GM19025 (cell line): ENCODE measurements around the gene TPD52L2.
A peak's percentile ranks its signal among the peaks of the same experiment; 100 is the strongest.
"Not testable (repeated sequence)": the region's sequence is repeated elsewhere in the genome, so short reads cannot be mapped to it uniquely, and the experiment has no call there.

Source experiments
- ATAC-seq: cut with Tn5 transposase; IDR thresholded peaks from one replicate; pipeline ENCODE4 v1.9.1; 2021; ENCODE audit warnings: mild to moderate bottlenecking, low read depth, moderate library complexity; ENCODE audit not compliant: unreplicated experiment

Gene TPD52L2

GRCh38 chr20:63854766-63855362 lies 10.2 kb upstream of the TPD52L2 start:
- ATAC-seq, result no peak

DNA sequence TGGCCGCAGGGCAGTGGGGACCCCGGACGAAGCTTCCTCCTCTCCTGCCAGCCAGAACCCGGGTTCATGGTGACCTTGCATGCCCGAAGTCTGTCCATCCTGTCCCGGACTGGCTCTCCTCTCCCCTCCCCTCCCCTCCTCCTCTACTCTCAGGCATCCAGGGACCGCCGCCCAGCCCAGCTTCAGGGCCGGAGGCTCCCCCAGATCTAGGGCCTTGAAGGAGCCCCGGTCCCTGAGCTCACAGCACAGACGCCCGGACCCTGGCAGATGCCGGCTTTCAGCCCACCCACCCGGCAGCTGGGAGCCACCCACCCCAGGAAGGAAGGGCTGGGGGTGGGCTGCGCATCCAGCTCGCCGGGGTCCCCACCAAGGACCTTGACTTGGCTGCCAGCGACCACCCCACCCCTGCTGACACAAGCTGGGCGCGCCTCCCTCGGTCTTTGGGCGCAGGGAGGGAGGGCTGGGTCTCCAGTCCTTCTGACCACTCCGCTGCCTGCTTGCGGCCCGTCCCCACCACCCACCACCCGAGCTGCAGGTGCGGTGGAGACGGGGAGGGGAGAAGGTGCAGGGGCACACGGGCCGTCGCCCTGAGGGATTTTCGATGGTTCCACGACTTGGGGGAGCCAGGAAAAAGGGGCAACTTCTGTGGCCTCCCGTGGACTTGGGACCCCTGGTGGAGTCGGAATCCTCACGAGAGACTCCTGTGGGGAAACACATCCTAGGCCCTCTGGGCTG lies 9.5 kb upstream of the TPD52L2 start:
- no peak for ATAC-seq

- no peak for ATAC-seq
These were observed 9.0 kb upstream of the TPD52L2 start for GRCh38 chr20:63856098-63856511.

DNA sequence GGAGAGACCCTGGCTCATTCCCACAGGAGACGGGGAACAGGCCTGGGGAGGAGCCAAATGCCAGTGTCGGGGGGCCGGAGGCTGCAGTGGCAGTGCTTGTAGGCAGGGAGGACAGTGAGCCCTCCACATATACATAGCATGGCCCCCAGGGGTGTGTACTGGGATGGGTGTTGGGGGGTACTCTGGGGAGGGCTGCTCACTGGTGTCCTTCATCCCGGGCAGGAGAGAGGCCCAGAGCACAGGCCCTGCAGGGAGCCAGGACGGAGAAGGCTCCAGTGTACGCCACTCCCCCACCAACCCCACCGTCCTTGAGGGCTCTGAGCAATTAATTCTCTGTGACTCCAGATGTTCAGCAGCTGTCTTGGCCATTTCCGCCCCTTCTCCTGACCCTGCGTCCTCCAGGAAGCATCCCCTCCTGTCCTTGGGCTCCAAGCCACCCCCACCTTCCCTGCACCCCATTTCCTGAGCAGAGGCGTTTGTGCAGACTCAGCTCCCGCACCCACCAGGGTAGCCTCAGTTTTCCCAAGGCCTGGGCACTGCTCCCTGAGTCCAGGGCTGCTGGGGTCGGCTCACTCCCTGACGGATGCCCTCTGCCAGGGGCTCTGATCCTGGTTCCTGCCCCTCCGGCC lies 7.2 kb upstream of the TPD52L2 start:
- no peak for ATAC-seq

- ATAC-seq, result no peak
These were observed 6.5 kb upstream of the TPD52L2 start for GRCh38 chr20:63858393-63859165.

- no peak for ATAC-seq
These were observed 5.8 kb upstream of the TPD52L2 start for GRCh38 chr20:63859166-63859699.

DNA sequence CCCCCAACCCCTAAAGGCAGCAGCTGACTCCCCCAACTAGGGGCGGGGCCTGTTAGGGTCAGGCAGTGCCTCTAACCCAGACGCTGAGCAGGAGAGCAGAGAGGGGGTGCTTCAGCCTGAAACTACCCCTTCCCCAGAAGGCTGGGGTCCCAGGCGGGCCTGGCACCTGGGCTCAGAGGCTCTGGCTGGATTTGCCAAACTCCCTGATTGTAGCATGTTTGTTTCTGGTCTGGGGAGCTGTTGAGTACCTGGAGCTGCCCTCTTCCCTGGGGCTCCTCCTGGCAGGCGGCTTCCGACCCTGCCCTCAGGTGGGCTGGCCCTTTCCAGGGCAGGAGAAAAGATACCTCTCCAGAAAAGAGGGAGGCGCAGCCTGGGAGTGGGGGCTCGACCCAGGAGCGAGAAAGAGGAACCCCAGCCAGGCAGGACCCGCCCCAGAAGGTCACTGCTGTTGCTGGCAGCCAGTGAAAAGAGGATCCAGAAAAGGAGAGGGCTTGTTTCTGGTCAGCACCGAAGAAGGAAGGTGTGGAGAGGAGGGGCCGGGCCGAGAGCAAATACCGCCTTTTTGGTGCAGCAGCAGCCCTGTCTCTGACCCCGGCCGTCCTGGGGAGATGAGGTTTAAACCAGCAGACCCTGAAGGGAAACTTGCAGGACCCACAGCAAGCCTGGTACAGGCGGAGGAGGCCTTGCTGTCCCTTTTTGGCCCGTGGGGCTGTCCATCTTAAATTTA lies 4.6 kb upstream of the TPD52L2 start:
- ATAC-seq, result no peak

GRCh38 chr20:63861365-63861934 lies 3.6 kb upstream of the TPD52L2 start, which contains the start of gene ABHD16B:
ABHD16B (plus strand) TSS chr20:63861498; CDS start chr20:63861541, 43 bp downstream.
- ATAC-seq, result no peak

DNA sequence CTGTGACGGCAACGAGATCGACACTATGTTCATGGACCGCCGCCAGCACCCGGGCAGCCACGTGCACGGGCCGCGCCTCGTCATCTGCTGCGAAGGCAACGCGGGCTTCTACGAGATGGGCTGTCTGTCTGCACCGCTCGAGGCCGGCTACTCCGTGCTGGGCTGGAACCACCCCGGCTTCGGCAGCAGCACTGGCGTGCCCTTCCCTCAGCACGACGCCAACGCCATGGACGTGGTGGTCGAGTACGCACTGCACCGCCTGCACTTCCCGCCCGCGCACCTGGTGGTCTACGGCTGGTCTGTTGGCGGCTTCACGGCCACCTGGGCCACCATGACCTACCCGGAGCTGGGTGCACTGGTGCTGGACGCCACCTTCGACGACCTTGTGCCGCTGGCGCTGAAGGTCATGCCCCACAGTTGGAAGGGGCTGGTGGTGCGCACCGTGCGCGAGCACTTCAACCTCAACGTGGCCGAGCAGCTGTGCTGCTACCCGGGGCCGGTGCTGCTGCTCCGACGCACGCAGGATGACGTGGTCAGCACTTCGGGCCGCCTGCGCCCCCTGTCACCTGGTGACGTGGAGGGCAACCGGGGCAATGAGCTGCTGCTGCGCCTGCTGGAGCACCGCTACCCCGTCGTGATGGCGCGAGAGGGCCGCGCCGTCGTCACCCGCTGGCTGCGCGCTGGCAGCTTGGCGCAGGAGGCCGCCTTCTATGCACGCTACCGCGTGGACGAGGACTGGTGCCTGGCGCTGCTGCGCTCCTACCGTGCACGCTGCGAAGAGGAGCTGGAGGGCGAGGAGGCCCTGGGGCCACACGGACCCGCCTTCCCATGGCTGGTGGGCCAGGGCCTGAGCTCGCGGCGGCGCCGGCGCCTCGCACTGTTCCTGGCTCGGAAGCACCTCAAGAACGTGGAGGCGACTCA lies 2.8 kb upstream of the TPD52L2 start:
- no peak for ATAC-seq

DNA sequence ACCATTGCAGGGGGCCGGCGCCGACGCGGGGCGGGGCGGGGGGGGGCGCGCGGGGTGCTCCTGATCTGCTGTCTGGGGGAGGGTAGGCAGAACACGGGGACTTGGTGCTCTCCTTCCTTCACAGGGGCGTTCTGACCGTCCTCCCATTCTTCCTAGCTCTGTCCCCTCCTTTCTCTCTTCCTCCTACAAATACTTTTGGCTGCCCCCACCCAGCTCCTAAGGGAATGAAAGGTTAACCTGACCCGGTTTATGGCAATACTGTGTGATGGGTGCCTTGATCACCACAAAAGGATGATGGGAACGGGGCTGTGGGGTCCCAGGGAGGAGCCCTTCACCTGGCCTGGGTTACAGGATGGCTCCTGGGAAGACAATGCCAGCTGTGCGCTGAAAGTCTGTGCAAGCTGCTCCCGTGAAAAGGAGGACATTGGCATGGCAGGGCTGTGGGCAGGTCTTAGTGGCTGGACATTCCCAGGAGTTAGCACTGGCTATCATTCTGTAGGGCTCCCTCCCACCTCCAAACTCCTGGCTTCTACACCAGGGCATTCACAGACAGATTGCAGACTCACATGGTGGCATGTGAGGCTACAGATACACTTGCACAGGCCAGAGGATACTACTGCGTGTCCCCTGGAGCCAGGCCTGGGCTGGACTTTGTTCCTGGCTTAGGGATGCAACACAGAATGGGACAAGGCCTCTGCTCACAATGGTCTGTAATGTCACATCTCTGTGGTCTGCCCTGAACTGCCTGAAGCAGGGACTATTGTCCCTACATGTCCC lies 1.9 kb upstream of the TPD52L2 start:
- ATAC-seq, result no peak

DNA sequence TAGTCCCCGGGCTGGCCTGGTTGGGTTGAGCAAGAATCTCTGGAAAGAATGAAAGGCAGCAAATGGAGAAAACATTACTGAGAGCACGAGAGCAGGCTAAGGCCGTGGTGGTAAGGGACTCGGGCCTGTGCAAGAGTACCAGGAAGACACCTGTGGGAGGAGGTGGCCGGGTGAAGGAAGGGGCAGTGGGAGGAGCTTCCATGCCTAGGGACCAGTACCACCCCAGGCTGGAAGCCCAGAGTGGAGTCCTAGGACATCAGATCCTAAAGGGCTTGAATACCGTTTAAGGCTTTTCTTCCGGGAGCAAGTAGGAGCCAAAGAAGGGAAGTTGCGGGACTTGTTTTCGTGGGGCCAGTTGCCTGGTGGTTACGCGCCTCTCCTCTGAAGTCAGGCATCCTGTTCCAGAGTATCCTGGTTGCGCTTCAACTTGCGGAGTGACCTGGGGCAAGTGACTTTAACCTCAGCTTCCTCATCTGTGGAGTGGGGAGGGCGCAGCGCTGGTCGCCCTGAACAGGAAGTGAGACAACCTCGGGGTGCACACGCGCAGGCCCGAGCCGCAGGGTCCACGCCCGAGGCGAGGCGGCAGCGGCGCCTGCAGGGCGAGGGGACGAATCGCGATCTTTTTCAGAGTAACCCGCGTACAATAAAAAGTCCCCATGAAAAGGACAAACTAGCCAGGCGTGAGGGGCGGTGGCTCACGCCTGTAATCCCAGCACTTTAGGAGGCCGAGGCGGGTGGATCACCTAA lies 1.1 kb upstream of the TPD52L2 start:
- ATAC-seq, result peak; percentile 59

GRCh38 chr20:63864545-63864977 lies 509 bp upstream of the TPD52L2 start:
- no peak for ATAC-seq

- not testable (repeated sequence) for ATAC-seq
These were observed 2.0 kb downstream of the TPD52L2 start for GRCh38 chr20:63867042-63867441.

- no peak for ATAC-seq
These were observed 3.2 kb downstream of the TPD52L2 start for GRCh38 chr20:63868264-63868663.

GRCh38 chr20:63873477-63873971 lies 8.5 kb downstream of the TPD52L2 start:
- ATAC-seq, result no peak

DNA sequence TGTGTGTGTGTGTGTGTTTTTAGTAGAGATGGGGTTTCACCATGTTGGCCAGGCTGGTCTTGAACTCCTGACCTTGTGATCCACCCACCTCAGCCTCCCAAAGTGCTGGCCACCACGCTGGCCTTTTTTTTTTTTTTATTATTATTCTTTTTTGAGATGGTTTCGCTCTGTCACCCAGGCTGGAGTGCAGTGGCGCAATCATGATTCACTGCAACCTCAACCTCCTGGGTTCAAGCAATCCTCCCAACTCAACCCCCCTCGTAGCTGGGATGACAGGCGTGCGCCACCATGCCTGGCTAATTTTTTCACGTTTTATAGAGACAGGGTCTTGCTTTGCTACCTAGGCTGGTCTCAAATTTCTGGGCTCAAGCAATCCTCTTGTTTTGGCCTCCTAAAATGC lies 9.2 kb downstream of the TPD52L2 start:
- ATAC-seq, result not testable (repeated sequence)

GRCh38 chr20:63876489-63877036 lies 11.5 kb downstream of the TPD52L2 start:
- ATAC-seq, result no peak
